NCI-H1417 treated with DMSO at 0.1 percent for 48 hours (cell line): Measurements from ENCODE around the gene CHL1.
"Not testable (repeated sequence)": the region's sequence is repeated elsewhere in the genome, so short reads cannot be mapped to it uniquely, and the experiment has no call there.

Experiments
- DNase-seq: peaks from one replicate; lab custom pipeline; 2025; lab: John Stamatoyannopoulos, UW

Gene CHL1

GRCh38 chr3:331881-332280 is 135.3 kb downstream of the CHL1 start:
- DNase-seq = no peak

- no peak for DNase-seq
Observed at GRCh38 chr3:332701-333100, 136.1 kb downstream of the CHL1 start.

GRCh38 chr3:335240-335639 is 138.7 kb downstream of the CHL1 start:
- DNase-seq = no peak

- no peak for DNase-seq
Observed at GRCh38 chr3:339351-339750, 142.8 kb downstream of the CHL1 start.

GRCh38 chr3:341998-342397 is 145.4 kb downstream of the CHL1 start:
- no peak for DNase-seq

GRCh38 chr3:346186-346585 is 149.6 kb downstream of the CHL1 start:
- no peak for DNase-seq

- no peak for DNase-seq
Observed at GRCh38 chr3:347581-347980, 151.0 kb downstream of the CHL1 start.

- DNase-seq = no peak
Observed at GRCh38 chr3:350871-351371, 154.4 kb downstream of the CHL1 start.

- no peak for DNase-seq
Observed at GRCh38 chr3:352599-352998, 156.0 kb downstream of the CHL1 start.

- no peak for DNase-seq
Observed at GRCh38 chr3:353191-353739, 156.7 kb downstream of the CHL1 start.

- no peak for DNase-seq
Observed at GRCh38 chr3:354432-354831, 157.9 kb downstream of the CHL1 start.

- DNase-seq = no peak
Observed at GRCh38 chr3:355622-356021, 159.1 kb downstream of the CHL1 start.

- DNase-seq = no peak
Observed at GRCh38 chr3:356952-357351, 160.4 kb downstream of the CHL1 start.

- DNase-seq = no peak
Observed at GRCh38 chr3:359672-360071, 163.1 kb downstream of the CHL1 start.

GRCh38 chr3:362681-363338 is 166.2 kb downstream of the CHL1 start:
- DNase-seq = no peak

- no peak for DNase-seq
Observed at GRCh38 chr3:364287-364686, 167.7 kb downstream of the CHL1 start.

GRCh38 chr3:365268-365667 is 168.7 kb downstream of the CHL1 start:
- DNase-seq = no peak

- DNase-seq = not testable (repeated sequence)
Observed at GRCh38 chr3:366253-366652, 169.7 kb downstream of the CHL1 start.

- no peak for DNase-seq
Observed at GRCh38 chr3:373193-373779, 176.7 kb downstream of the CHL1 start.

- no peak for DNase-seq
Observed at GRCh38 chr3:374459-374858, 177.9 kb downstream of the CHL1 start.

GRCh38 chr3:377158-377561 is 180.6 kb downstream of the CHL1 start:
- DNase-seq = no peak

GRCh38 chr3:380801-381200 is 184.2 kb downstream of the CHL1 start:
- DNase-seq = no peak

- no peak for DNase-seq
Observed at GRCh38 chr3:385151-385550, 188.6 kb downstream of the CHL1 start.

GRCh38 chr3:394775-395174 is 198.2 kb downstream of the CHL1 start:
- DNase-seq = no peak
